GM20431 (cell line): ENCODE results near the gene OIP5.
"Not testable (repeated sequence)": the region's sequence is repeated elsewhere in the genome, so short reads cannot be mapped to it uniquely, and the experiment has no call there.

Source experiments
- in situ Hi-C: fragments of 300-500 bp; cut with MseI, MboI; formaldehyde crosslinking; loops from one replicate; pipeline ENCODE4 v1.15.0; 2020; ENCODE audit warnings: low sequenced_read_pairs; ENCODE audit not compliant: unreplicated experiment

The OIP5 gene

GRCh38 chr15:41263891-41264351 lies 68.5 kb downstream of the OIP5 start:
- in situ Hi-C loops: no loop called here

GRCh38 chr15:41262571-41262970 lies 69.8 kb downstream of the OIP5 start:
- in situ Hi-C loops: no loop called here

GRCh38 chr15:41260924-41261323 lies 71.5 kb downstream of the OIP5 start:
- in situ Hi-C loops: not testable (repeated sequence)

- in situ Hi-C loops: no loop called here
These were observed 72.7 kb downstream of the OIP5 start for GRCh38 chr15:41259546-41260189.
